GM20431 (cell line): ENCODE results near the gene HMCN2.

Experiments
- in situ Hi-C: fragments of 300-500 bp; cut with MseI, MboI; formaldehyde crosslinking; loops from one replicate; pipeline ENCODE4 v1.15.0; 2020; ENCODE audit warnings: low sequenced_read_pairs; ENCODE audit not compliant: unreplicated experiment

The HMCN2 gene

DNA sequence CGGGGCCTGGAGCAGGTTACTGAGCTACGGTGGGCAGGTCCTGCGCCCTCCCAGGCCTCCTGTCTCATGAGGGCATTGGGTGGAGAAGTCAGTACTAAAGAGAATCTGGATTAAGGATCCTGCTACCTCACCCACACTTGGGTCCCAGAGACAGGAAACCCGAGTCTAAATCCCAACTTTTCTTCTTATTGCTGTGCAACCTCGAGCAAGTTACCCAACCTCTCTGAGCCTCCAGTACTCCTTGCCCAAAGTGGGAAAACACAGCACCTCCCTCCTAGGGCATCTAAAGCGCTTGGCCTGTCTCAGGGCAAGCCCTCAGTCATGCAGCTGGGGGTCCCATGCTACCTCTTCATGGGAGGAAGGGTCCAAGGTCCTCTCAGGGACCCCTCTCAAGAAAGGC is 207.4 kb downstream of the HMCN2 start:
- in situ Hi-C loops, result no loop called here

DNA sequence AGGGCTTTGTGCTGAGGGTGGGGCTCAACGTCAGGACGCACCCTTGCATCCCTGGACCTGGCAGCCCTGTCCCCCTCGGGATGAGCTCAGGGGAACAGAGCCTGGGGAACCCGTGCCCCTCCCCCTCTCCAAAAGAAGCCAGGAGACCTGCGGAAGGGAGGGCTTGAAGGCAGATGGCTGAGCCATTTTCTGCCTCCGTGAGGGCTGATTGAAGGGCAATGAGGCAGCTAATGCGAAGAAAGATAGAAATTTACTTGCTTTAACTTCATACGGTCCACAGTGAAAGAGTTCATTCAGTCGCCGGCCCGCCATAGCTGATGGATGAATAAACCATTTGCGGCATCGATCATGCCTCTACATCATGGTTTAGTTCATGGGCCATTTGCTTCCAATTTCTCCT is 208.0 kb downstream of the HMCN2 start:
- in situ Hi-C loops, result no loop called here

DNA sequence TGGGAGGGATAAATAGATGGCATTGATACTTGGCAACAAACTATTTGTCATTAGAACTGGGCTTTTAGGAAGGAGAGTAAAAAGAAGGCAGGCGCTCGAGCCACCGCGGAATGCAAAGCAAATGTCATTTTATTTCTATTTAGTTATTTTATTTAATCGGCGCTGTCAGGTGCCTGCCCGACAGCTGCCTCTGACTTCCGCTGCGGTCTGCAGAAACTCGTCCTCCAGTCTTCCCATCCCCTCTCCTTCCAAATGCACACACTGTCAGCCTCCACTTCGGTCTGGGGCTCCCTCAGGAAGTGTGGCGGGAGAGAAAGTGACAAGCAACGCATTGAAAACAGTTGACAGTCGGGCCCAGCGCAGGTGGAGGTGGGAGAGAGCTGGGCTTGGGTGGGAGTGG is 208.5 kb downstream of the HMCN2 start:
- in situ Hi-C loops, result no loop called here

DNA sequence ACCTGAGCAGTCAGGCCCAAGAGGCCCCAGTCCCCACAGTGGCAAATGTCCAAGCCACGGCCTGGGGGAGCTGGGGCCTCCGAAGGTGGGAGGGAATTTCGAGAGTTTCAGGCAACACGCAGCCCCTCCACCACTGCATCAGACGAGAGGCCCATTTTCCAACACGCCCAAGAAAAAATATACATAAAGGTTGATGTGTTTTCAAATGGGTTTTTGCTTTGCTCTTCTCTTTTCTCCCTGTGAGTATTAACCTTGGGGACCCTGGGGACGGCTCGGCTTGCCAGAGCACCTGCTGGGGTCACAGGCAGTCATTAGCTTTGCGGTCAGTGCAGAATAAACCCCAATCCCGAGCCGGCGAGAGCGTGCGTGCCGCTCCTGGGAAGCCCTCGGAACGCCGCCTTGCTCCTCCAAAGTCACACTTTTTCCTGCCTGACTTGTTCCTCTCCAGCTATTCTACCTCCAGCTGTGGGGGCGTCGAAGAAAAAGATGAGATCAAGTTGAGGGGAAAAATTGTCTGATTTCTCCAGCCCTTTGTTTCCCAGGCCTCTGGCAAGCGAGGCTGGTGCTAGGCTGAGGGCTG is 210.7 kb downstream of the HMCN2 start:
- in situ Hi-C loops, result no loop called here

- in situ Hi-C loops, result no loop called here
Measured at GRCh38 chr9:130477564-130477963, 212.0 kb downstream of the HMCN2 start.

DNA sequence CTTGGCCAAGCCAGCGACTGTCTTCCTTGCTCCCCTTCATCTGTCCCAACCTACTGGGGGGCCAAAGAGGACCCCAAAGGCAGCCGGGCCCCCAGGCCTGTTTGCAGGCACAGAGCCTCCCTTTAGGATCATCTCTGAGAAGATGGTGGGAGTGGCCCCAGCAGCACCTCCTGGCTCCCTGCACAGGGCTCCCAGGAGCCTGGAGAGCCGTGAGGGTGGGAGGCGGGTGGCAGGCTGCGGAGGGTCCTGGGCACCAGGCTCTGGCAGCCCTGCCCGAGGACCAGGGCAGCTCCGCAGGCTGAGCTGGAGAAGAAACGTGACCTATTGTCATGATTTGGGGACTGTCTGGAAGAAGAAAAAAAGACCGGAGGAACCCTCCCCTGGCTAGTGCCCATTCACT is 212.6 kb downstream of the HMCN2 start:
- in situ Hi-C loops, result no loop called here

GRCh38 chr9:130478736-130479575 is 213.4 kb downstream of the HMCN2 start:
- in situ Hi-C loops, result no loop called here

DNA sequence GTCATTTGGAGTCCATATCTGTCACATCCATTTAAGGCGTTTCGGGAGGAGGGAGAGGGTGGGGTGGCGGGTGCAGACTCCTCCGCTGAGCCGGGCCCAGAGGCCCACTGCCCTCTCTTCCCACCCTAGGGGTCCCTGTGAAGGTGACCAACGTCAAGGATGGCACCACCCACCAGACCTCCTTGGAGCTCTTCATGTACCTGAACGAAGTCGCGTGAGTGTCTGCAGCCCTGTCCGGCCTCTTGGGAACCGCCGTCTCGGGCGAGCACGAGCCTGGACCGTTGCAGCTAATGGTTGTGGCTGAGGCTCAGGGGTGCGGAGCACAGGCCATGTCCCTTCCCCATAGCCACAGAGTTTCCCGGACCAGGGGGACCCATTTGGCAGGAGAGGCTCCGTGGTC is 214.0 kb downstream of the HMCN2 start:
- in situ Hi-C loops, result no loop called here

DNA sequence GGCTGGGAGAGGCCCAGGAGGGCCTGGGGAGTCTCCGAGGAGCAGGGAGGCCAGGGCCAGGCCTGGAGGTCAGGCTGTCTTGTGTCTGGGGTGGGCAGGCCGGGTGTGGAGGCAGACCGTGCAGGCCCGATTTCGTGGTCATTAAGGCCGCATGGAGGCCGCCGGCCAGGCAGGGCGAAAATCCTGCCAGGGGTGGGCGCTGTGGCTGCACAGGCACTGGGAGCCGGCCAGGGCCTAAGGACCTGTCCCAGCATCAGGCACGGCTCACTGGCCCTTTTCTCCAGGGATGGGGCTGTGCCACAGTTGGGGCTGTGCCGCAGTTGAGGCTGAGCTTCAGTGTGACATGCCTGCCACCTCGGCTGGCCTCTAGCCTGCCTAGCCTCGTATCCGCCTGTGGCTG is 215.1 kb downstream of the HMCN2 start:
- in situ Hi-C loops, result no loop called here

GRCh38 chr9:130482463-130482862 is 216.9 kb downstream of the HMCN2 start:
- in situ Hi-C loops, result no loop called here

DNA sequence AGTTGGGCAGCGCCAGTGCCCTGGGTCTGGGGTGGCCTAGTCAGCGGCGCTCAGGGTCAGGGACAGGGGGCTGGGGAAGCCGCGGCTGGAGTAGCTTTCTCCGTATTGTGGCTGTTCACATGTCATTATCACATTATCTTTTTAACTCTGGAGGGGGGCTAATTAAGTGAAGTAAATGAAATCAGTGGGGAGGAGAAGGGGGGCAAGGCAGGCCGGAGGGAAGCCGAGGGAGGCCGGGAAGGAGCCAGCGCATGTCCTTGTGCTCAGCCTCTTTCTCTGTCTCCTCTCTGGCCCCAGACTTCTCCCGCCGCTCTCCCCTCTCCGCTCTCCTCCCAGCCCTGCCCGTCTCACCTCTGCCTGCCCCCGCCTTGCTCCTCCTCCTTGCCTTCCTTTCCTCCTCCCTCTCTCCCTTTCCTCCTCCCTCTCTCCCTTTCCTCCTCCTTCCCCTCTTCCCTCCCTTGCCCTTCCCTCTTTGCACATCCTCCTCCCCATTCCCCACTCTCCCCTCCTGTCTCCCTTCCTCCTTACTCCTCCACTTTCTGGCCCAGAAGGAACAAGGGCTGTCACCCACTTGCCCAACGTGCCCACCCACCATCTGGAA is 217.9 kb downstream of the HMCN2 start:
- in situ Hi-C loops, result no loop called here
